Measurements from ENCODE around the gene NBEAL2. TPM values are rescaled to one million over a fixed set of nuclear protein-coding genes. Genes with fewer than 3 reads are reported as not detected.

The NBEAL2 gene
- total RNA-seq, 1 experiment from 2014 or later: 60.5 TPM

GRCh38 chr3:46934072-46934471 is 45.4 kb upstream of the NBEAL2 start:
- Histone ChIP-seq H3K9ac (ENCODE audit: low read length) (peak overlapping the region; percentile 67), H3K9me2 (replicated peaks; ENCODE audit: insufficient read depth, low read length) (no peaks in the 10 kb centered on the region), H2AFZ (ENCODE audit: low read length) (no peak overlapping the region), H3K36me3 (ENCODE audit: insufficient read depth, low read length) (peaks cover 15% of the 10 kb centered on the region; the same call in 1 of the 2 replicates), H3K9me3 (ENCODE audit: low read length) (no peaks in the 10 kb centered on the region), H4K20me1 (ENCODE audit: insufficient read depth, low read depth, low read length) (no peaks in the 10 kb centered on the region), H3K79me2 (ENCODE audit: low read length) (peaks cover 78% of the 10 kb centered on the region), H3K27me3 (ENCODE audit: low read length) (no peaks in the 10 kb centered on the region), H3K4me1 (ENCODE audit: low read length) (peaks cover 100% of the 10 kb centered on the region), H3K4me2 (ENCODE audit: low read depth, low read length, poor library complexity, severe bottlenecking) (peak overlapping the region; percentile 55), H3K4me3 (ENCODE audit: low read length) (peak overlapping the region; percentile 13; the same call in 1 of the 2 replicates), H3K27ac (ENCODE audit: low read length) (peak overlapping the region; percentile 99)
- peak; percentile 43 for DNase-seq

- peak overlapping the region; percentile 99 for H3K27ac ChIP-seq (ENCODE audit: low read length)
- peak; percentile 44 for DNase-seq
- no peaks in the 10 kb centered on the region for H3K27me3 ChIP-seq (ENCODE audit: low read length)
- peak overlapping the region; percentile 67 for H3K9ac ChIP-seq (ENCODE audit: low read length)
- no peaks in the 10 kb centered on the region for H3K9me3 ChIP-seq (ENCODE audit: low read length)
- no peaks in the 10 kb centered on the region for H4K20me1 ChIP-seq (ENCODE audit: insufficient read depth, low read depth, low read length)
- H3K4me1 ChIP-seq (ENCODE audit: low read length): peaks cover 100% of the 10 kb centered on the region
- no peaks in the 10 kb centered on the region for H3K9me2 ChIP-seq (replicated peaks; ENCODE audit: insufficient read depth, low read length)
- H3K36me3 ChIP-seq (ENCODE audit: insufficient read depth, low read length): peaks cover 16% of the 10 kb centered on the region; the same call in 1 of the 2 replicates
- peak overlapping the region; percentile 13; the same call in 1 of the 2 replicates for H3K4me3 ChIP-seq (ENCODE audit: low read length)
- peak overlapping the region; percentile 55 for H3K4me2 ChIP-seq (ENCODE audit: low read depth, low read length, poor library complexity, severe bottlenecking)
- peaks cover 83% of the 10 kb centered on the region for H3K79me2 ChIP-seq (ENCODE audit: low read length)
- no peak overlapping the region for H2AFZ ChIP-seq (ENCODE audit: low read length)
These were observed 44.8 kb upstream of the NBEAL2 start for GRCh38 chr3:46934498-46935167.

- Histone ChIP-seq H3K9ac (ENCODE audit: low read length) (peak overlapping the region; percentile 67), H3K4me2 (ENCODE audit: low read depth, low read length, poor library complexity, severe bottlenecking) (peak overlapping the region; percentile 55)
These were observed 44.2 kb upstream of the NBEAL2 start for GRCh38 chr3:46935168-46935858.

GRCh38 chr3:46935989-46936558 is 43.4 kb upstream of the NBEAL2 start:
- peaks cover 25% of the 10 kb centered on the region; the same call in 1 of the 2 replicates for H3K36me3 ChIP-seq (ENCODE audit: insufficient read depth, low read length)
- H3K79me2 ChIP-seq (ENCODE audit: low read length): peaks cover 92% of the 10 kb centered on the region
- H2AFZ ChIP-seq (ENCODE audit: low read length): no peak overlapping the region
- no peaks in the 10 kb centered on the region for H3K9me2 ChIP-seq (replicated peaks; ENCODE audit: insufficient read depth, low read length)
- peak; percentile 69 for DNase-seq
- H3K9me3 ChIP-seq (ENCODE audit: low read length): no peaks in the 10 kb centered on the region
- no peaks in the 10 kb centered on the region for H3K27me3 ChIP-seq (ENCODE audit: low read length)
- H3K4me1 ChIP-seq (ENCODE audit: low read length): peaks cover 100% of the 10 kb centered on the region
- no peaks in the 10 kb centered on the region for H4K20me1 ChIP-seq (ENCODE audit: insufficient read depth, low read depth, low read length)
- peak overlapping the region; percentile 55 for H3K4me2 ChIP-seq (ENCODE audit: low read depth, low read length, poor library complexity, severe bottlenecking)
- peak overlapping the region; percentile 67 for H3K9ac ChIP-seq (ENCODE audit: low read length)
- H3K4me3 ChIP-seq (ENCODE audit: low read length): no peak overlapping the region
- peak overlapping the region; percentile 99 for H3K27ac ChIP-seq (ENCODE audit: low read length)

More at GRCh38 chr3:46935168-46935858, 44.2 kb upstream of the NBEAL2 start:
- H3K4me1 ChIP-seq (ENCODE audit: low read length): peaks cover 100% of the 10 kb centered on the region
- DNase-seq: no peak
- H3K4me3 ChIP-seq (ENCODE audit: low read length): no peak overlapping the region
- no peaks in the 10 kb centered on the region for H3K27me3 ChIP-seq (ENCODE audit: low read length)
- peaks cover 90% of the 10 kb centered on the region for H3K79me2 ChIP-seq (ENCODE audit: low read length)
- peaks cover 20% of the 10 kb centered on the region; the same call in 1 of the 2 replicates for H3K36me3 ChIP-seq (ENCODE audit: insufficient read depth, low read length)
- no peaks in the 10 kb centered on the region for H4K20me1 ChIP-seq (ENCODE audit: insufficient read depth, low read depth, low read length)
- no peaks in the 10 kb centered on the region for H3K9me3 ChIP-seq (ENCODE audit: low read length)
- no peaks in the 10 kb centered on the region for H3K9me2 ChIP-seq (replicated peaks; ENCODE audit: insufficient read depth, low read length)
- peak overlapping the region; percentile 99 for H3K27ac ChIP-seq (ENCODE audit: low read length)
- no peak overlapping the region for H2AFZ ChIP-seq (ENCODE audit: low read length)

GRCh38 chr3:46936733-46937250 is 42.7 kb upstream of the NBEAL2 start:
- Histone ChIP-seq H3K4me1 (ENCODE audit: low read length) (peaks cover 98% of the 10 kb centered on the region), H3K79me2 (ENCODE audit: low read length) (peaks cover 90% of the 10 kb centered on the region), H3K9me2 (replicated peaks; ENCODE audit: insufficient read depth, low read length) (no peaks in the 10 kb centered on the region), H3K36me3 (ENCODE audit: insufficient read depth, low read length) (peaks cover 21% of the 10 kb centered on the region; the same call in 1 of the 2 replicates), H3K27me3 (ENCODE audit: low read length) (no peaks in the 10 kb centered on the region), H3K27ac (ENCODE audit: low read length) (peak overlapping the region; percentile 99), H4K20me1 (ENCODE audit: insufficient read depth, low read depth, low read length) (no peaks in the 10 kb centered on the region), H3K9me3 (ENCODE audit: low read length) (no peaks in the 10 kb centered on the region), H3K9ac (ENCODE audit: low read length) (peak overlapping the region; percentile 67), H2AFZ (ENCODE audit: low read length) (no peak overlapping the region), H3K4me2 (ENCODE audit: low read depth, low read length, poor library complexity, severe bottlenecking) (peak overlapping the region; percentile 55), H3K4me3 (ENCODE audit: low read length) (no peak overlapping the region; the same call in 1 of the 2 replicates)
- DNase-seq: no peak

- H3K27ac ChIP-seq (ENCODE audit: low read length): peak overlapping the region; percentile 99
- peak overlapping the region; percentile 55 for H3K4me2 ChIP-seq (ENCODE audit: low read depth, low read length, poor library complexity, severe bottlenecking)
- H3K9ac ChIP-seq (ENCODE audit: low read length): peak overlapping the region; percentile 67
These were observed 41.3 kb upstream of the NBEAL2 start for GRCh38 chr3:46938118-46938517.

GRCh38 chr3:46939578-46940445 is 39.7 kb upstream of the NBEAL2 start:
- no peaks in the 10 kb centered on the region for H3K27me3 ChIP-seq (ENCODE audit: low read length)
- no peak overlapping the region for H2AFZ ChIP-seq (ENCODE audit: low read length)
- H3K4me1 ChIP-seq (ENCODE audit: low read length): peaks cover 98% of the 10 kb centered on the region
- H3K9me2 ChIP-seq (replicated peaks; ENCODE audit: insufficient read depth, low read length): no peaks in the 10 kb centered on the region
- H4K20me1 ChIP-seq (ENCODE audit: insufficient read depth, low read depth, low read length): no peaks in the 10 kb centered on the region; the same call in 1 of the 2 replicates
- peak overlapping the region; percentile 55 for H3K4me2 ChIP-seq (ENCODE audit: low read depth, low read length, poor library complexity, severe bottlenecking)
- peak overlapping the region; percentile 42 for H3K9ac ChIP-seq (ENCODE audit: low read length)
- peak; percentile 41 for DNase-seq
- peak overlapping the region; percentile 99 for H3K27ac ChIP-seq (ENCODE audit: low read length)
- peaks cover 97% of the 10 kb centered on the region for H3K79me2 ChIP-seq (ENCODE audit: low read length)
- no peak overlapping the region for H3K4me3 ChIP-seq (ENCODE audit: low read length)
- no peaks in the 10 kb centered on the region for H3K9me3 ChIP-seq (ENCODE audit: low read length)
- peaks cover 21% of the 10 kb centered on the region; the same call in 1 of the 2 replicates for H3K36me3 ChIP-seq (ENCODE audit: insufficient read depth, low read length)

More at GRCh38 chr3:46938118-46938517, 41.3 kb upstream of the NBEAL2 start:
- Histone ChIP-seq H3K9me3 (ENCODE audit: low read length) (no peaks in the 10 kb centered on the region), H3K4me3 (ENCODE audit: low read length) (no peak overlapping the region), H3K9me2 (replicated peaks; ENCODE audit: insufficient read depth, low read length) (no peaks in the 10 kb centered on the region), H3K27me3 (ENCODE audit: low read length) (no peaks in the 10 kb centered on the region), H4K20me1 (ENCODE audit: insufficient read depth, low read depth, low read length) (no peaks in the 10 kb centered on the region; the same call in 1 of the 2 replicates), H3K4me1 (ENCODE audit: low read length) (peaks cover 98% of the 10 kb centered on the region), H3K36me3 (ENCODE audit: insufficient read depth, low read length) (peaks cover 21% of the 10 kb centered on the region; the same call in 1 of the 2 replicates), H3K79me2 (ENCODE audit: low read length) (peaks cover 90% of the 10 kb centered on the region), H2AFZ (ENCODE audit: low read length) (no peak overlapping the region)
- DNase-seq: no peak
